NCI-H187 treated with DMSO at 0.1 percent for 48 hours (cell line): Measurements from ENCODE around the gene MST1.

ENCODE experiments used
- DNase-seq: peaks from one replicate; lab custom pipeline; 2025; lab: John Stamatoyannopoulos, UW

Gene MST1

GRCh38 chr3:49717959-49718857 is 28.9 kb upstream of the MST1 start:
- no peak for DNase-seq

GRCh38 chr3:49717211-49717958 is 28.1 kb upstream of the MST1 start:
- no peak for DNase-seq

DNA sequence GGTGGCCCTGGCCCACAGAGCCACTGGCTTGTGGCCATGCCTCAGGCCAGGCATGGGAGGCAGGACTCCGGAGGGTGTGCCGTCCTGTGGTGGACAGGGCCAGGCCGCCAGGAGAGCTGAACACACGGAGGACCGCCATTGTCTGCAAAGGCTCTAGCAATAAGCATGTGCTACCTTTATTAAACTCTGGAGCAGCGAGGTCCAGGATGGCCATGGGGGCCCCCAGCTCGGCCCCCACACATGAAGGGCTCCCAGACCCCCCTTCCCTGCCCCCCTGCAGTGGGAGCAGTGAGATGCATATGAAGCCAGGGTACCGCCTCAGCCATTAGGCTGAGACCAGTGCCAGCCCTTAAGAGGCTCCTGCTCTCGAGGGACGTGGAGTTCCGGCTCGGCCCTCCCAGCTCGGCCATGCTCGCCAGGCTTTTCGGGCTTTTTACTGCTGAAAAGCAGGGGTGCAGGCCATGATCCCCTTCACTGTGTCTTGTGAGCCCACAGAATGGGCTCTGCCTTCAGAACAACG is 27.5 kb upstream of the MST1 start:
- no peak for DNase-seq

- DNase-seq: no peak
These were observed 26.9 kb upstream of the MST1 start for GRCh38 chr3:49716169-49716568.

GRCh38 chr3:49715611-49716121 is 26.4 kb upstream of the MST1 start:
- DNase-seq: no peak

- no peak for DNase-seq
These were observed 25.7 kb upstream of the MST1 start for GRCh38 chr3:49714728-49715550.

GRCh38 chr3:49713336-49714105 is 24.2 kb upstream of the MST1 start:
- DNase-seq: no peak

- no peak for DNase-seq
These were observed 23.5 kb upstream of the MST1 start for GRCh38 chr3:49712631-49713317.

- no peak for DNase-seq
These were observed 22.9 kb upstream of the MST1 start for GRCh38 chr3:49712166-49712565.

DNA sequence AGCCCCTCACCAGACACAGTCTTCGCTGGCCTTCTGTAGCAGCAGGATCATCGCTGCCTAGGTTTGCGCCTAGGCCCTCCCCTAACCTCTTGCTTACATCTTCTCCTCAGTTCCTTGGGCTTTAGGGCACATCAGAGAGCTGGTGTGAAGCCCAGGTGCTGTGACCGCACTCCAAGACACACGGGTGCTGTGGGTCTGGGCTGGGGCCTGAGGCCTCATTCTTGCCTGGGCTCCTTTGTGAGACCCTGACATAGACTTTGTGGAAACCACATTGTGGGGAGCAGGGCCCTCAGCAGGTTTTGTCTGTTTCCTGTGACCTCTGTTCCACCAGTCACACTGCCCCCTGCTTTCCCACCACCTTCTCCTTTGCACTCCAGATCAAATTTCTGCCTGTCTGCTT is 22.2 kb upstream of the MST1 start:
- DNase-seq: no peak

GRCh38 chr3:49709852-49710251 is 20.6 kb upstream of the MST1 start:
- no peak for DNase-seq

- no peak for DNase-seq
These were observed 17.8 kb upstream of the MST1 start for GRCh38 chr3:49707113-49707480.

- DNase-seq: no peak
These were observed 17.3 kb upstream of the MST1 start for GRCh38 chr3:49706456-49707112.

DNA sequence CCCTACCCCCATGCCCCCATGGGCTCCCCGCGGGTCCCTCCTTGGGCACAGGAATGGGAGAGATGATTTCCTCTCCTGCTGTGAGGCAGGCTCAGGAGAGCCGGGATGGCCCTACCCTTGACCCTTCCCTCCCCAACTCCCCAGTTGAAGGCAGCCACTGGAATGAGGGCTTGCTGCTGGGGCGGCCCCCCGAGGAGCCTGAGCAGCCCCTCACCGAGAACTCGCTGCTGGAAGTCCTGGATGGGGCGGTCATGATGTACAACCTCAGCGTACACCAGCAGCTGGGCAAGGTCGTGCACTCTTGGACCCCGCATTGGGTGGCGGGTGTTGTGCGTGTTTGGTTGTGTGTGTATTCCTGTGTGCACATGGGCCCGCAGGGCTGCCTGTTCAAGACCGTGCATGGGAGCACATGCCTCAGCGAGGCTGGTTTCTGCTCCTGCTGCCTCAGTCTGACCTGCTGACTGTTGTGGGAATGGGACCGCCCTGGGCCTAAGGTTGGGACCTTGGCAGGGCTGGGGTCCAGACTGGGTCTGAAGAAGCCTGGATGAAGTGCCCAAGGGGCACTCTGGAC is 16.2 kb upstream of the MST1 start:
- no peak for DNase-seq

- DNase-seq: no peak
These were observed 15.4 kb upstream of the MST1 start for GRCh38 chr3:49704629-49705028.

- DNase-seq: no peak
These were observed 14.7 kb upstream of the MST1 start for GRCh38 chr3:49703956-49704355.

GRCh38 chr3:49703443-49703927 is 14.2 kb upstream of the MST1 start:
- DNase-seq: no peak

- no peak for DNase-seq
These were observed 13.4 kb upstream of the MST1 start for GRCh38 chr3:49702672-49703071.

GRCh38 chr3:49701388-49702077 is 12.3 kb upstream of the MST1 start:
- no peak for DNase-seq
